ENCODE results near the gene HOXA3. TPM values are rescaled to one million over a fixed set of nuclear protein-coding genes. Genes with fewer than 3 reads are reported as not detected.

The HOXA3 gene
- total RNA-seq, 1 donor from 2014 or later = not detected

DNA sequence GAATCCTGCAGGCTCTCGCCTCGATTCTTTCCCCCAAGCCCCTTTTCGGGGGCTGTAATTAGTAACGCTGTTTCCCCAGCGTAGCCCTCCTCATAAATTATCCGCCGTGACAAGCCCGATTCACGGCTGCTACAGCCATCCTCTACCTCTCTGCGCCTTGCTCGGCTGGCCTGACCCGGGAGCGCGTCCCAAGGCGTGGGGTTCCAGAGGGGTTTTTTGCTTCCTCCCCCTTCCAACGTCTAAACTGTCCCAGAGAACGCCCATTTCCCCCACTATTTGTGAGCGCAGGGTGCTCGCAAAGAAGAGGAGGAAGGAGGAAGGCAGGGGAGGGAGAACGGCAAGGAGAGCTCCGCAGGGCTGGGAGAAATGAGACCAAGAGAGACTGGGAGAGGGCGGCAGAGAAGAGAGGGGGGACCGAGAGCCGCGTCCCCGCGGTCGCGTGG is 9.8 kb downstream of the HOXA3 start:
- no peaks in the 10 kb centered on the region for H3K79me2 ChIP-seq (ENCODE audit: insufficient read depth, low read length)
- peak overlapping the region; percentile 61 for H3K4me3 ChIP-seq (ENCODE audit: insufficient read depth, low read depth, low read length)
- Mint-ChIP-seq H3K36me3 (ENCODE audit: low read depth, unreplicated experiment) (peaks cover 3% of the 10 kb centered on the region), H3K4me1 (ENCODE audit: low read depth, unreplicated experiment) (no peaks in the 10 kb centered on the region), H3K27me3 (ENCODE audit: low read depth, unreplicated experiment) (peaks cover 88% of the 10 kb centered on the region), H3K4me3 (ENCODE audit: unreplicated experiment) (no peak overlapping the region), H3K9me3 (ENCODE audit: unreplicated experiment) (peaks cover 48% of the 10 kb centered on the region), H3K27ac (ENCODE audit: unreplicated experiment) (no peak overlapping the region)
- FAIRE-seq (no peak), DNase-seq (ENCODE audit: low read depth) (no peak)
- peak overlapping the region; percentile 80 for H3K4me2 ChIP-seq (ENCODE audit: low read length)
- no peak overlapping the region for H3K27ac ChIP-seq (ENCODE audit: low read depth, low read length)
- TF ChIP-seq EZH2 (IDR thresholded peaks at IDR 0.05; ENCODE audit: insufficient read depth, low read length) = peak; percentile 63
- TF ChIP-seq, protein P1, sequence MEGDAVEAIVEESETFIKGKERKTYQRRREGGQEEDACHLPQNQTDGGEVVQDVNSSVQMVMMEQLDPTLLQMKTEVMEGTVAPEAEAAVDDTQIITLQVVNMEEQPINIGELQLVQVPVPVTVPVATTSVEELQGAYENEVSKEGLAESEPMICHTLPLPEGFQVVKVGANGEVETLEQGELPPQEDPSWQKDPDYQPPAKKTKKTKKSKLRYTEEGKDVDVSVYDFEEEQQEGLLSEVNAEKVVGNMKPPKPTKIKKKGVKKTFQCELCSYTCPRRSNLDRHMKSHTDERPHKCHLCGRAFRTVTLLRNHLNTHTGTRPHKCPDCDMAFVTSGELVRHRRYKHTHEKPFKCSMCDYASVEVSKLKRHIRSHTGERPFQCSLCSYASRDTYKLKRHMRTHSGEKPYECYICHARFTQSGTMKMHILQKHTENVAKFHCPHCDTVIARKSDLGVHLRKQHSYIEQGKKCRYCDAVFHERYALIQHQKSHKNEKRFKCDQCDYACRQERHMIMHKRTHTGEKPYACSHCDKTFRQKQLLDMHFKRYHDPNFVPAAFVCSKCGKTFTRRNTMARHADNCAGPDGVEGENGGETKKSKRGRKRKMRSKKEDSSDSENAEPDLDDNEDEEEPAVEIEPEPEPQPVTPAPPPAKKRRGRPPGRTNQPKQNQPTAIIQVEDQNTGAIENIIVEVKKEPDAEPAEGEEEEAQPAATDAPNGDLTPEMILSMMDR (IDR thresholded peaks at IDR 0.05; ENCODE audit: insufficient read depth, low read depth, low read length) = no peak
- peaks cover 15% of the 10 kb centered on the region for H3K9me3 ChIP-seq (ENCODE audit: insufficient read depth, low read depth, low read length)
- H3K9ac ChIP-seq (ENCODE audit: low read length) = peak overlapping the region; percentile 63
- H3K36me3 ChIP-seq (ENCODE audit: insufficient read depth, low read length) = no peaks in the 10 kb centered on the region
- peaks cover 99% of the 10 kb centered on the region for H3K27me3 ChIP-seq (ENCODE audit: insufficient read depth, low read length)
- H4K20me1 ChIP-seq (ENCODE audit: insufficient read depth, low read length) = peaks cover 2% of the 10 kb centered on the region
- no peaks in the 10 kb centered on the region for H3K4me1 ChIP-seq (ENCODE audit: insufficient read depth, low read length)
- peak overlapping the region; percentile 56 for H2AFZ ChIP-seq (ENCODE audit: low read depth, low read length)

DNA sequence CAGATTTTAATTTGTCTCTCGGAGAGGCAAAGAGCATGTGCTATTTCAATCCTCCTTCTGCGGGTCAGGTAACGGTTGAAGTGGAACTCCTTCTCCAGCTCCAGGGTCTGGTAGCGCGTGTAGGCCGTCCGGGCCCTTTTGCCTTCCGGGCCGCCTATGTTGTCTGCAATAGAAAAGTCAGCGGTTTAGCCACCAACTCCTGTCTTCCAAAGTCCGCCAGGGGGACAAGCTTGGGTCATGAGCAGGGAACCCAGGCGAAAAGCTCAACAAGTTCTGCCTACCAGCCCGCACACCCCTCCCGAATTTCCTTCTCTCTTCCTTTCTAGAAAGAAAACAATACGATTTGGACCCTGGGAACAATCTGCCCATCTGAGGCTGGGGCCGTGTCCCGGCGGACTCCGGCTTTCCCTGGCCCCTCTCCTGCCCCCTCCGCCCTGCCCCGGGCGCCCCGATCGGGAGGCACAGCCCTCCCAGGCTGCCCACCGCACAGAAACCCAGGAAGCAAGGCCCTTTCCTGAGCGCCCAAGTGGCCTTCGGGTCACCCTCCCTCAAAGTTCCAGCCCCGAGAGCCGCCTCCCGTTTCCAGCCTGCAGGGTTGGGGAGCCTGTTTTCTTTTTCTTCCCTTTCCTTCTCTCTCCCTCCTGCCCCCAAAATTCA is 10.3 kb downstream of the HOXA3 start:
- H3K27ac ChIP-seq (ENCODE audit: low read depth, low read length) = no peak overlapping the region
- peak overlapping the region; percentile 80 for H3K4me2 ChIP-seq (ENCODE audit: low read length)

More for the DNA sequence above, 10.3 kb downstream of the HOXA3 start:
- peak; percentile 63 for TF ChIP-seq EZH2 (IDR thresholded peaks at IDR 0.05; ENCODE audit: insufficient read depth, low read length)
- TF ChIP-seq, protein P1 (IDR thresholded peaks at IDR 0.05; ENCODE audit: insufficient read depth, low read depth, low read length) = no peak
- H3K9me3 ChIP-seq (ENCODE audit: insufficient read depth, low read depth, low read length) = peaks cover 9% of the 10 kb centered on the region
- no peaks in the 10 kb centered on the region for H3K79me2 ChIP-seq (ENCODE audit: insufficient read depth, low read length)
- peak overlapping the region; percentile 61 for H3K4me3 ChIP-seq (ENCODE audit: insufficient read depth, low read depth, low read length)
- FAIRE-seq = no peak
- peaks cover 3% of the 10 kb centered on the region for H3K36me3 Mint-ChIP-seq (ENCODE audit: low read depth, unreplicated experiment)
- DNase-seq (ENCODE audit: low read depth) = no peak
- H3K4me1 ChIP-seq (ENCODE audit: insufficient read depth, low read length) = no peaks in the 10 kb centered on the region
- H4K20me1 ChIP-seq (ENCODE audit: insufficient read depth, low read length) = peaks cover 2% of the 10 kb centered on the region
- H3K9ac ChIP-seq (ENCODE audit: low read length) = peak overlapping the region; percentile 63
- no peak overlapping the region for H3K27ac Mint-ChIP-seq (ENCODE audit: unreplicated experiment)
- H2AFZ ChIP-seq (ENCODE audit: low read depth, low read length) = no peak overlapping the region
- H3K27me3 Mint-ChIP-seq (ENCODE audit: low read depth, unreplicated experiment) = peaks cover 88% of the 10 kb centered on the region
- H3K36me3 ChIP-seq (ENCODE audit: insufficient read depth, low read length) = no peaks in the 10 kb centered on the region
- H3K27me3 ChIP-seq (ENCODE audit: insufficient read depth, low read length) = peaks cover 99% of the 10 kb centered on the region
- no peak overlapping the region for H3K4me3 Mint-ChIP-seq (ENCODE audit: unreplicated experiment)
- H3K4me1 Mint-ChIP-seq (ENCODE audit: low read depth, unreplicated experiment) = no peaks in the 10 kb centered on the region
- H3K9me3 Mint-ChIP-seq (ENCODE audit: unreplicated experiment) = peaks cover 45% of the 10 kb centered on the region
